Lower lobe of right lung (tissue), 2 donors: ENCODE data around the gene CFAP97. TPM values are rescaled to one million over a fixed set of nuclear protein-coding genes. Genes with fewer than 3 reads are reported as not detected.

Source experiments
- ATAC-seq, 2 donors: fragments of 200-7000 bp; cut with Tn5 transposase; one replicate each; pipeline ENCODE4 v1.9.1; 2020 to 2022; ENCODE audit warnings: mild to moderate bottlenecking in 2 of 2, moderate library complexity in 2 of 2
- DNase-seq: peaks from one replicate; pipeline ENCODE4 v3.0.0-alpha.2; 2020
- H3K27ac ChIP-seq: fragments of 200-600 bp; one replicate; pipeline ENCODE4 v1.8.0; 2022
- H3K27me3 ChIP-seq: fragments of 200-600 bp; one replicate; pipeline ENCODE4 v1.8.0; 2022; ENCODE audit warnings: low read depth
- H3K36me3 ChIP-seq: fragments of 200-600 bp; one replicate; pipeline ENCODE4 v1.8.0; 2022; ENCODE audit warnings: mild to moderate bottlenecking
- H3K4me1 ChIP-seq: fragments of 200-600 bp; one replicate; pipeline ENCODE4 v1.8.0; 2022
- H3K4me3 ChIP-seq: fragments of 200-600 bp; one replicate; pipeline ENCODE4 v1.8.0; 2022; ENCODE audit warnings: mild to moderate bottlenecking
- H3K9me3 ChIP-seq: fragments of 200-600 bp; one replicate; pipeline ENCODE4 v1.8.0; 2022
- intact Hi-C: fragments of 100-400 bp; cut with DNase I; formaldehyde crosslinking; loops from one replicate; pipeline ENCODE4 v1.11.0; 2022
- total RNA-seq: library from RNA; stranded (reverse); fragmentation: NEBNext Ultra II Directional; extraction: Animal tissue kit (Norgen Biotek cat#: 25700); gene quantifications from one replicate; pipeline ENCODE4 v1.2.1, GENCODE V29; 2021
- TF ChIP-seq, protein P1 (sequence below): fragments of 200-600 bp; IDR thresholded peaks from one replicate; pipeline ENCODE4 v1.8.0; 2022; ENCODE audit warnings: antibody characterized with exemption, mild to moderate bottlenecking
- donor health status: DM: no; HTN: yes; CAD: no; lungs with severe emphysema.

Gene CFAP97
- total RNA-seq, 1 donor from 2014 or later = 29.4 TPM

- TF ChIP-seq, protein P1, sequence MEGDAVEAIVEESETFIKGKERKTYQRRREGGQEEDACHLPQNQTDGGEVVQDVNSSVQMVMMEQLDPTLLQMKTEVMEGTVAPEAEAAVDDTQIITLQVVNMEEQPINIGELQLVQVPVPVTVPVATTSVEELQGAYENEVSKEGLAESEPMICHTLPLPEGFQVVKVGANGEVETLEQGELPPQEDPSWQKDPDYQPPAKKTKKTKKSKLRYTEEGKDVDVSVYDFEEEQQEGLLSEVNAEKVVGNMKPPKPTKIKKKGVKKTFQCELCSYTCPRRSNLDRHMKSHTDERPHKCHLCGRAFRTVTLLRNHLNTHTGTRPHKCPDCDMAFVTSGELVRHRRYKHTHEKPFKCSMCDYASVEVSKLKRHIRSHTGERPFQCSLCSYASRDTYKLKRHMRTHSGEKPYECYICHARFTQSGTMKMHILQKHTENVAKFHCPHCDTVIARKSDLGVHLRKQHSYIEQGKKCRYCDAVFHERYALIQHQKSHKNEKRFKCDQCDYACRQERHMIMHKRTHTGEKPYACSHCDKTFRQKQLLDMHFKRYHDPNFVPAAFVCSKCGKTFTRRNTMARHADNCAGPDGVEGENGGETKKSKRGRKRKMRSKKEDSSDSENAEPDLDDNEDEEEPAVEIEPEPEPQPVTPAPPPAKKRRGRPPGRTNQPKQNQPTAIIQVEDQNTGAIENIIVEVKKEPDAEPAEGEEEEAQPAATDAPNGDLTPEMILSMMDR = no peak
- H3K4me3 ChIP-seq = no peak overlapping the region
- no peaks in the 10 kb centered on the region for H3K36me3 ChIP-seq
- peaks cover 11% of the 10 kb centered on the region for H3K4me1 ChIP-seq
- DNase-seq (no peak), ATAC-seq (no peak)
- H3K27ac ChIP-seq = no peak overlapping the region
- no peaks in the 10 kb centered on the region for H3K9me3 ChIP-seq
- no peaks in the 10 kb centered on the region for H3K27me3 ChIP-seq
- intact Hi-C loops = no loop called here
Observed at GRCh38 chr4:185117300-185117934, 86.4 kb downstream of the CFAP97 start.

DNA sequence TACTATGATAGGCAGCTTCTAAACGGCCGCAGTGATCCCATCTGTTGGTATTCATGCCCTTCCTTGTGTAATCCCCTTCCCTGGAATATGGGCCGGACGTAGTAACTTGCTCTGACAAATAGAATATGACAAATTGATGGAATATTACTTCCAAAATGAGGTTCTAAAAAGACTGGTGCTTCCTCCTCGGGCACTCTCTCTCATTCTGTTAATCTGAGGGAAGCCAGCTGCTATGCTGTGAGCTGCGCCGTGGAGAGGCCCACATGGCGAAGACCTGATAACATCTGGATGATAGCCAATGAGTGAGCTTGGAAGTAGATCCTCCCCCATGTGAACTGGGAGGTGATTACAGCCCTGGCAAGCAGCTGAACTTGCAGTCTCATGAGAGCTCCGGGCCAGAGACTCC lies 88.0 kb downstream of the CFAP97 start:
- peaks cover 16% of the 10 kb centered on the region for H3K4me1 ChIP-seq
- DNase-seq = no peak
- H3K27me3 ChIP-seq = no peaks in the 10 kb centered on the region
- no peak overlapping the region for H3K4me3 ChIP-seq
- no peaks in the 10 kb centered on the region for H3K36me3 ChIP-seq
- H3K27ac ChIP-seq = no peak overlapping the region
- TF ChIP-seq, protein P1 = no peak
- H3K9me3 ChIP-seq = no peaks in the 10 kb centered on the region
- intact Hi-C loops = no loop called here
- ATAC-seq = peak; percentile 80

DNA sequence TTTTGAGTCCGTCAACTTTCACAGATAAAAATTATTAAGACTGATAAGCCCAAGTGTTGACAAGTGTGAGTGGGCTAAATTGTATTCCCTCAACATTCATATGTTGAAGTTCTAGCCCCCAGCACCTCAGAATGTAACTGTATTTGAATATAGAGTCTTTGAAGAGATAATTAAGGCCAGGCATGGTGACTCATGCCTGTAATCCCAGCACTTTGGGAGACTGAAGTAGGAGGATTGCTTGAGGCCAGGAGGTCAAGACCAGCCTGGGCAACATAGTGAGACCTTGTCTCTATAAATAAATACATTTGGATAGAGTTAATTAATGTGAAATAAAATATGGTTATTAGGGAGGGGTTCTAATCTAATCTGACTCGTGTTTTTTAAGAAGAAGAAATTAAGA lies 90.5 kb downstream of the CFAP97 start:
- Histone ChIP-seq H3K4me1 (peaks cover 16% of the 10 kb centered on the region), H3K27me3 (no peaks in the 10 kb centered on the region), H3K27ac (no peak overlapping the region), H3K4me3 (no peak overlapping the region), H3K36me3 (no peaks in the 10 kb centered on the region), H3K9me3 (no peaks in the 10 kb centered on the region)
- intact Hi-C loops = no loop called here
- TF ChIP-seq, protein P1 = no peak
- no peak for ATAC-seq
- DNase-seq = no peak

- no peaks in the 10 kb centered on the region for H3K36me3 ChIP-seq
- intact Hi-C loops = no loop called here
- H3K9me3 ChIP-seq = no peaks in the 10 kb centered on the region
- TF ChIP-seq, protein P1 = no peak
- no peak overlapping the region for H3K4me3 ChIP-seq
- ATAC-seq (peak; percentile 86 to 88), DNase-seq (no peak)
- H3K27me3 ChIP-seq = no peaks in the 10 kb centered on the region
- H3K27ac ChIP-seq = no peak overlapping the region
- peaks cover 16% of the 10 kb centered on the region for H3K4me1 ChIP-seq
Observed at GRCh38 chr4:185112104-185112503, 91.7 kb downstream of the CFAP97 start.

GRCh38 chr4:185110375-185110823 lies 93.4 kb downstream of the CFAP97 start:
- H3K27me3 ChIP-seq = no peaks in the 10 kb centered on the region
- no peak overlapping the region for H3K4me3 ChIP-seq
- H3K4me1 ChIP-seq = peaks cover 8% of the 10 kb centered on the region
- peak overlapping the region; percentile 3 for H3K27ac ChIP-seq
- intact Hi-C loops = no loop called here
- DNase-seq (no peak), ATAC-seq (peak; percentile 4 to 39)
- TF ChIP-seq, protein P1 = no peak
- H3K36me3 ChIP-seq = no peaks in the 10 kb centered on the region
- H3K9me3 ChIP-seq = no peaks in the 10 kb centered on the region
